GM19023 (cell line): Measurements from ENCODE around the gene G6PD.
"Not testable (repeated sequence)": the region's sequence is repeated elsewhere in the genome, so short reads cannot be mapped to it uniquely, and the experiment has no call there.

Source experiments
- ATAC-seq: cut with Tn5 transposase; IDR thresholded peaks from one replicate; pipeline ENCODE4 v1.9.1; 2021; ENCODE audit warnings: mild to moderate bottlenecking, moderate library complexity; ENCODE audit not compliant: unreplicated experiment

G6PD gene

DNA sequence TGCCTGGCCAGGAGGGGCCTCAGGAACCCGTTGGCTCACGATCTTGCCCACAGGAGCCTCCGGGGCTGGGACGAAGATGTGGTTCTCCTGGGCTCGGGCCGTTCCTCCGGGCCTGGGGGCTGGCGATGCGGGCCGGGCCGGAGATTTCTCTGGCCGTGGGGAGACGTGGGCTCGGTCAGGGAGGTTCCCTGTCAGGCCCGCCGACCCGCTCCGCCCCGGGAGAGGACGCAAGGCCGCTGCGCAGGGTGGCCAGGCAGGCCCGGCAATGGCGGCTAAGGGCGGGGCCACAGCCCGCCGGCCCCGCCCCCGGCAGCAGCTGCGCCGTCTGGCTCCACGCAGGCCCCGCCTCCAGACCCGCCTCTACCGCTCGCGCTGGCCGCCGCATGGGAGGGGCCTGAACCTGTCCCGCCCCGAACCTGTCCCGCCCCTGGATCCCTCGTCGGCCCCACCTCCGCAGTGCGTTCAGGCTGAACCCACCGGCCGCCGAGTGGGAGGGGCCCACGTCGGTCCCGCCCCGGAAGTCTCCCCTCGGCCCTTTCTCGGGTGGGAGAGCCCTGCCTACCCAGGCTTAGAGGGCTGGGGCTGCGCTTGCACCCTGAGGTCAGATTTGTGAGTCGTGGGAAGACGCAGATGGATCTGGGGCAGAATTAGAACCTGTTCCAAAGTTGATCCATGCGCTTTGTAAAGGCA lies 30.5 kb downstream of the G6PD start, which contains the start of gene FAM3A:
Gene FAM3A (minus strand): TSS at position 267 of the 690 bp plus-strand sequence. CDS start 460 bp downstream, outside the sequence.
- peak; percentile 86 for ATAC-seq

DNA sequence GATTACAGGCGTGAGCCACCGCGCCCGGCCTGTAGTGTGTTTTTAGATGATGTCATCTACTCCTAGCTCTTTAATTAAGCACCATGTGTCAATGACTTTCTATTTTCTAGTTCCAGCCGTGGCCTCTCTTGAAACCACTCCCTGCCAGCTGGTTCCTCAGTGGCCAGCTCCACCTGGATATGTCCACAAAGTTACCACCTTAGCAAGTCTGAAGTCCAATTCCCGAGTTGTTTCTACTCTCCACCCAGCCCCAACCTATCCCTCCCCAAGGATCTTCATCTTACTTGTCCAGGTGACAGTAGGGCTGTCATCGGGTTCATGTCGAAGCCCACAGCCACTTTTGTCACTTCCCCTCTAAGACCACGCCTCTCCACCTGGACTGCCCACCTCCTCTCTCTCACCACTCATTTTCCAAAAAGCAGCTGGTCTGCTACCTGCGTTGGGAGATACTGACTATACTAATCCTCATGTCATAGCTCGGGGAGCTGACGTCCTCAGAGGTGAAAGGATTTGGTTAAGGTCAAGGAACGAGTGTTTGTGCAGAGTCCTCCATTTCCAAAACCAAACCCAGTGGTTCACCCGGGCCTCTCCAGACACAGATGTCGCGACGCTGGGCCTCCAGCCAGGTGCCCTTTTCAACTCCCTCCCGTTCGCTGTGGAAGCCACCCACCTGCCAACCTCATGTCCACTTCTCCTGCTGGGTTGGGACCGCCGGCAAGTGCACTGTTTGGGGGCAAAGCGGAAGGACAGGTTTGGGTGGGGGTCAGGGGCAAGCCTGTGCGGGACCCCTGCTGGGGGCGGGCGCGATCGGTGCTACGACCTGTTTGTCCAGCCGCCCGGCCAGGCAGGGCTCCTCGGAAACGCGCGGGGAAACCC lies 31.3 kb downstream of the G6PD start:
- ATAC-seq, result no peak

DNA sequence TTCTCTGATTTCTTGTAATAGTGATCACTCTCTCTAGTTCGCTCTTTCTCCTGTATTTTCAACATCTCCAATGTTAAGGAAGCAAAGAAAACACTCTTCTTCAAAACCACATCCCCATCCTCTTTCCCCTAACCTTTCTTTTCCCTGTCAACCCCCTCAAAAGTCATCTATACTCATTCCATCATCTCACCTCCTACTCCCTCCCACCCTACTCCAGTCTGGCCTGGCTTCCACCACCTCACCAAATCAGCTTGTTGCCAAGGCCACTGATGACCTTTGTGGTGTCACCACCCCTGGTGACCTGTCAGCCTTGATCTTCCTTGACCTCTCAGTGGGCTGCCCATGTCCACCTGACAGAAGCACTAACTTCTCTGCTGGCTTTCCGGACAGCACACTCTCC lies 32.9 kb downstream of the G6PD start:
- ATAC-seq, result no peak

DNA sequence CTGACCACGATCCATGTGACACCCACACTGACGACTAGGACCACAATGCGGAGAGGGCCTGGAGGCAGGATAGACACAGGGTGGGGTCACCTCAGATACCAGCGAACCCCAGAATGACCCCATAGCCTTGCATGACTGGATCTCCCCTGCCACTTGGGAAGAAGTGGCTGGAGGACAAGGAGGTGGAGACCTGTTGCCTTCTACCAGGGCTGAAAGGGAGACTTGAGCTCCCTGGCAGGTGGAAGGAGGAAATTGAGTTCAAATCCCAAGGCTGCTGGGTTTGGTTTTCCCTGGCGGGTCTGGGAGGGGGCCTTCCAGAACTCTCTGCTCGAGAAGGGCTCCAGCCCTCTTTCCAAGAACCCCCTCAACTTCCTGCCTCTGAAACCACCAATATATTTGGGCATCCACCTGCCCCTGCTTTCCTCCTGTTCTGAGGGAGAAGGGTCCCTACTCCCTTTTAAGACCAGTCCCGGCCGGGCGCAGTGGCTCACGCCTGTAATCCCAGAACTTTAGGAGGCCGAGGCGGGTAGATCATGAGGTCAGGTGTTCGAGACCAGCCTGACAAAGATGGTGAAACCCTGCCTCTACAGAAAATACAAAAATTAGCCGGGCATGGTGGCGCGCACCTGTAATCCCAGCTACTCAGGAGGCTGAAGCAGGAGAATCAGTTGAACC lies 33.6 kb downstream of the G6PD start:
- no peak for ATAC-seq

DNA sequence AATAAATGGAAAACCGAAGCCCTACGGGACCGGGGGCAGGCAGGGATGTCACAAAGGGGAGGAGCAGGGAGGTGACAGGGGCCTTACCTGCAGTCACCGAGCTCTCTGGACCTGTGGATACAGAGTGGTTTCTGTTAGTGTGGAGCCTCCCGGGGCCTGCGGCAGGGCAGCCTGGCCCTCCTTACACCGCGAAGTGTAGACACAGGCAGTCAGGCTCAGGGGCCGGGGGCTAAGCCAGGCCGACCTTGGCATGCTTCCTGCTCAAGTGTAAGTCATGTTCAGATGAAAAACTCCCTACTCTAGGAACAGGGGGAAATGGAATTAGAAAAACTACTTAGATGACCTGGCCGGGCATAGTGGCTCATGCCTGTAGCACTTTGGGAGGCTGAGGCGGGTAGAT lies 34.9 kb downstream of the G6PD start:
- no peak for ATAC-seq

DNA sequence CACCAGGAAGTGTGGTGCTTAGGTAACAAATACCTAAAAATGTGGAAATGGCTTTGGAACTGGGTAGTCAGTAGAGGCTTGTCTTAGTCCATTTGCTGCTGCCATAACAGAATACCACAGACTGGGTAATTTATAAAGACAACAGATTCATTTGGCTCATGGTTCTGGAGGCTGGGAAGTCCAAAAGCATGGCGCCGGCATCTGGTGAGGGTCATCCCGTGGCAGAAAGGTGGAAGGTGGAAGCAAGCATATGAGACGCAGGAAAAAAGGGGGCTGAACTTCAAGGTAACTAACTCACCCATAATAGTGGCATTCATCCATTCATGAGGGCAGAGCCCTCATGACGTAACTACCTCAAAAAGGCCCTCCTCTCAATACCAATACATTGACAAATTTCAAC lies 37.2 kb downstream of the G6PD start:
- no peak for ATAC-seq

DNA sequence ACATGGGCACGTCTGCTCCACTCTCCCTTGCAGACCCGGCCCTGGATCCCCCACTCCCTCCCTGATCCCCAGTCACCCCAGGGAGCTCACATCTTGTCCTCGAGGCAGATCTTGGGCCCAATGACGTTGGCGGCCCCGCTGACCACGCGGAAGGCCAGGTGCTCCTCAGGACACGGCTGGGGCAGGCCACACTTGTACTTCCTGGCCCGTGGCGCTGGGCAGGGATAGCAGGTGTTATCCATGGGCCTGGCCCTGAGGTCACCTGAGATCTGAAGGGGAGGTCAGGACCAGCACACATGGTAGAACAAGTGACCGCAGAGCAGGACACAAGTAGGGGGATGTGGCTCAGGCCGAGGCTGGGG lies 38.3 kb downstream of the G6PD start:
- ATAC-seq, result no peak

DNA sequence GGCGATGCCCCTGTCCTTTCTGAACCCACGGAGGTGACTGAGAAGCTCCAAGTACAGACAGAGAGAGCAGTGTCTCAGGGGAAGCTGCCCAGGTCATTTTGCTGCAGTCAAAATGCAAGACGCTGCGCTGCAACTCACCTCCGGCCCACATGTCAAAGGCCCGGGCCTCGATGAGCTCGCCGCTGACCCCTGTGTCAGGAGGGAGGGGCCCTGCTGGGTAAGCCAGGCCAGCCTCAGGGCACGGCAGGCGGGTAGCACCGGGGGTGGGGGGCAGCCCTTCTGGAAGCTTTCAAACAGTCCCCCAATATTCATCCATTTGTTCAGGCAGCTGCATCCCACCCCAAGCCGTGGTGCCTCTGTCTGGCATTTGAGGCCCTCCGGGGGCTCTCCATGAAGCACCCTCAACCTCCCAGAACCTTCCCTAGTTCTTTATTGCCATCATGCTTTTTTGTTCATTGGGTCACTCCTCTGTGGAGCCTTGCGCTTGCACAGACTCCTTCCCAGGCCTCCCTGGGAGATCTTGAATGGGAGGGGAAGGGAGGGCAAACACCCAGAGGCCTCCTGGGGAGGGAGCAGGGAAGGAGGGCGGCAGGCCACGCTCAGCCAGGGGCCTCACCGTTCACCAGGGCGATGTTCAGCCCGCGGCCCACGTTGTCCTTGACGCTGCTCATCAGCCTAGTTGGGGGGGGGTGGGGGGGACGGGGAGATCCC lies 38.8 kb downstream of the G6PD start:
- ATAC-seq, result no peak

DNA sequence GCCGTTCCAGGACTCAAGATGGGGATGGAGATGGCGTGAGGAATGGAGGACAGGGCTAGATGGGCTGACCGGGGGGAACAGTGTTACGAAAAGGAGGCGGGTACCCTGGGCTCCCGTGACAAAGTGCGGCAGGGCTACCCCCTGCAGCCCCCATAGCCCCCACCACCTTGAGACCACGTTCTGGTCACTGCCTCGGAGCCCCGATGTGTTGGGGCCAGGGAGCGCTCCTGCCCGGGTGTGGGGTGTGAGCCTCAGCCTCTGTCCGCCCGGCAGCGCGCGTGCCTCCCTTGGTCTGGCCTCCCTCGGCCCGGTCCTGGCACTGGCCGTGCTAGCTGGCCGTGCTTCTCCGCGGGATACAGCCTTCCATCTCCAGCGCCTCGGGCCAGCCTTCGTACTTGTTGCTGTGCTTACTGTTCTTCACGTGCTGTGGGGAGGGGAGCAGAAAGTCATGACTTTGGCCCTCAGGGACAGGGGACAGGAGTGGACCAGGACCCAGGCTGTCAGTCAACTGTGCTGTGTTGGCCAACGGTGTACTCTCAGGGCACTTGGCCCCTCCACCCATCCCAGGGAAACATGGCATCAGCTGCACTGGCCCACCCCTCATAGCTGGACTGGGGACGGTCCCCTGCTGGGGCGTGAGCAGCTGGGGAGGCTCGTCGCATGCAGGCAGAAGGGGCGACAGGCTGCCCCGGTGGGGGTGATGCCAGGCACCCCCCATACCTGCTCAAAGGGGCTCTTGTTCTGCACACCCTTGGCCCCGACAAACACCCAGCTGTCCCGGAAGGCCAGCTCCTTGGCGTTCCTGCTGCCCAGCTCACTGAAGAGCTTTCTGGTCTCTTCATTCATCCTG lies 39.9 kb downstream of the G6PD start:
- ATAC-seq, result no peak

DNA sequence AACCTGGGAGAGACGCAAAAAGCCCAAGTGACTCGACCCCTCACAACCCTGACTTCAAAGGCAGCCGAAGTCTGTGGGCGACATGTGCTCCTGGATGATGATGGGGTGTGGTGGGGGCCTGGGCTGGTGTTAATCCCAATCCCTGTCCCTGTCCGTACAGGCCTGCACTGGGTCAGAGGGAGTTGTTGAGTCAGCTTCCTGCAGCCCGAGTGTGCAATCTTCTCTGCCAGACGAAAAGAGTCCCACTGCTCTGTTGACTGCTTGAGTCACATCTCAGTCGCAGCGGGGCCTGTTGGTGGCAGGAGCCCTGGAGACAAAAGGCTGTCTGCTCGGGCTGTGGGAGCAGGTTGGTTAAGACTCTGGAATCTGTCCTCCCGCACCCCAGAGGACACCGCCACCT lies 40.9 kb downstream of the G6PD start:
- no peak for ATAC-seq

DNA sequence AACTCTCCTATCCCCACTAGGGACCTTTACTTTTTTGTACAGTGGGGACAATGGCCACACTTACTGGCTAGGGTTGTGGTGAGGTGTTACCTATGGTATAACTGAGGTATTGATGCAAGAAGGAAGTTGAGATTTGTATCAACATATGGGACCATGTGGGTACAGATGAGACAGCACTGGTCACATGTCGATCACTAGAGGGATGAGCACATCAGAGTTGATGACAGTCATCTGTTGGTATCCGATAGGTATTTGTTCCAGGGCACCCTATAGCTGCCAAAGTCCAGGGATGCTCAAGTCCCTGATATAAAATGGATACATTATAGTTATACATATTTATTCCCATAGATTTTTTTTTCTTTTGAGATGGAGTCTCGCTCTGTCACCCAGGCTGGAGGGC lies 43.7 kb downstream of the G6PD start:
- no peak for ATAC-seq

DNA sequence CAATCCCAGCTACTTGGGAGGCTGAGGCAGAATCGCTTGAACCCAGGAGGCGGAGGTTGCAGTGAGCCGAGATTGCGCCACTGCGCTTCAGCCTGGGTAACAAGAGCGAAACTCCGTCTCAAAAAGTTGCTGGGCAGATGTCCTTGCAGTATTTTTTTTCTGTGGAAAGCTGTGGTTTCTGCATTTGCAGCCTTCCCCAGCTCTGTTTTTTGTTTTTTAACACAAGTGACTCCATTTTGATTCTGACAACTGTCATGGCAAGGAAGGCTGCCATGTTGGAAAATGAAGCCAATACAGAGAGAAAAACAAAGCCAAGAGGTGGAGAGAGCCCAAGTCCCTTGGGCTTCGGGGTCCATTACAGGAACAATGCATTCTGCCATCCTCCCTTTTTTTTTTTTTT lies 44.5 kb downstream of the G6PD start:
- no peak for ATAC-seq

DNA sequence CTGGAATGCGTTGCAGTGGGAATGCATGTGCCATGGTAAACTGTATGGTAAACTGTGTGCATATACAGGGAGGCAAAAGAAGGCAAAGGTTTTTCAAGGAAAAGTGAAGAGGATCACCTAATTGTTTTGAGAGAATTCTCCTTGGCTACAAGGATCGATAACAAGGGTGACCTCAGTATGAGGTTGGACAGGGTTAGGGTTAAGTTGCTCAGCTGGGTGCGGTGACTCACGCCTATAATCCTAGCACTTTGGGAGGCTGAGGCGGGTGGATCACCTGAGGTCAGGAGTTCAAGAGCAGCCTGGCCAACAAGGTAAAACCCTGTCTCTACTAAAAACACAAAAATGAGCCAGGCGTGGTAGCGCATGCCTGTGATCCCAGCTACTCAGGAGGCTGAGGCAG lies 45.2 kb downstream of the G6PD start:
- not testable (repeated sequence) for ATAC-seq

DNA sequence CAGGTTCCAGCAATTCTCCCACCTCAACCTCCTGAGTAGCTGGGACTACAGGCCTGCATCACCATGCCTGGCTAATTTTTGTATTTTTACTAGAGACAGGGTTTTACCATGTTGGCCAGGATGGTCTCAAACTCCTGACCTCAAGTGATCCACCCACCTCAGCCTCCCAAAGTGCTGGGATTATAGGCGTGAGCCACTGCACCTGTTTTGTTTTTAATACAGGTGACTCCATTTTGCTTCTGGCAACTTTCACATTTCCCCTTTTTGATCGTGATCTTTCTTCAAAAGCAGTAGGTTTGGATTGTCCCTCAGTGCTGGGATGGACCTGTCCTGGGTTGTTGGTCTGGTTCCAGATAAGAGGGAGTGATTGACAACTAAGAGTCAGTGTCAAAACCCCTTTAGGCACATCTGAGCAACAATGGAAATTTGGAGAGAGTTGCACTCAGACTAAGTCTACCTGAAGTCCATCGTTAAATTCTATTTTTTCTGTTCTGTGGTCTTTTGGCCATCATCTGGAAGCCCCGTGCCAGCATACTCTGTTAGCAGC lies 50.0 kb downstream of the G6PD start:
- not testable (repeated sequence) for ATAC-seq

DNA sequence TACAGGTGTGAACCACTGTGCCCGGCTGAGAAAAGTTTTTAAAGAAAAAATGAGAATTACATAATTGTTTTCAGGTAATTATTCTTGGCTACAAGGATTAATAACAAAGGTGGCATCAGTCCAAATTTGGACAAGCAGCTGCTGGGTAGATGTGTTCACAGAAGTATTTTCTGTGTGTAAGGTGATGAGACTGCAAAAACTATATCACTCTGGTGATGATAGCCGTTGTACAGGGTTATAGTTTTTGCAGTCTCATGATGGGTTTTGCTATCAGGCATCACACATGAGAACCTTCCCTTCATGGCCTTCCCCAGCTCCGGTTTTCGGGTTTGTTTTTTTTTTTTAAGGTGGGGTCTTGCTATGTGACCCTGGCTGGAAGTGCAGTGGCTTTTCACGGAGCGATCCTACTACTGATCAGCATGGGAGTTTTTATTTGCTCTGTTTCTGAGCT lies 51.1 kb downstream of the G6PD start:
- ATAC-seq, result no peak

DNA sequence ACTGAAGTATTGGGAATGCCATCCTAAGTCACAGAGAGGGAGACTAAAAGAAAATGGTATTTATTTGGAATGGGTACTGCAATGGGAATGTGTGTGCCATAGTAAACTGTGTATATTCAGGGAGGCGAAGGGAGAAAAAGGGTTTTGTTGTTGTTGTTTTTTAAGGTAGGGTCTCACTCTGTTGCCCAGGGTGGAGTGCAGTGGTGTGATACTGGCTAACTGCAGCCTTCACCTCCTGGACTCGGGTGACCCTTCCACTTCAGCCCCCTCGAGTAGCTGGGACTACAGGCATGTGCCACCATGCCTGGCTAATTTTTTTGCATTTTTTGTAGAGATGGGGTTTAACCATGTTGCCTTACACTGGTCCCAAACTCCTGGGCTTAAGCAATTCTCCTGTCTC lies 51.9 kb downstream of the G6PD start:
- ATAC-seq, result no peak

DNA sequence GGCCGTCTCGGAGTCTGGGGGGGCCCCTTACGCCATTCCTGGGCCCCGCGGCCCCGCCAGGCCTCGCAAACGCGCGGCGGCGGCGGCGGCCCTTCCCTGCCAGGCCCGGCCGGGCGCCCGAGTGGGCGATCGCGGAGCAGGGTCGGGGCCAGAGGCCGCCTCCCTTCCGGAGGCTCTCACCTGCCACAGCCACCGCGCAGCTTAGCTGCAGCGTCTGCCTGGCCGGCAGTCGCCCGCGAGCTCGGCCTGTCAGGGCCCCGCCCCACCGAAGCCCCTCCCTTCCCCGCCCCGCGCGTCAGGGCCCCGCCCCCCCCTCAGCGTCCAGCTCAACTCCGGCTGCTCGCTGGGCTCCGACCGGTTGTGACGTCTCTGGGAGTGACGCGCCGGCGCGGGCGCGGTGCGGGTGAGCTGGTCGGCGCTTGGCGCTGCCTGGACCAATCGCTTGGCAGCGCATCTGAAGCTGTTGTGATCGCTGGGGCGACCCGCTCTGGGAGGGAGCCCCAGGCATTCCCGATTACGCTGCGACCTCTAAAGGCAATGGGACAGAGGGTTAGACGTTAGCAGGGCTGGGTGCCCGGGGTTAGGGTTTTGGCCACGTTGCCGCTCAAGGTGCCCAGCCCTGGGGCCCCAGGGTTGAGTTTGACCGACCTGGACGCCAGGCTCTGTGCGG lies 56.1 kb downstream of the G6PD start, which contains the start of gene SLC10A3:
Gene SLC10A3 (minus strand): TSS at position 216 of the 670 bp plus-strand sequence. CDS start 1,689 bp downstream, outside the sequence.
- peak; percentile 82 for ATAC-seq

DNA sequence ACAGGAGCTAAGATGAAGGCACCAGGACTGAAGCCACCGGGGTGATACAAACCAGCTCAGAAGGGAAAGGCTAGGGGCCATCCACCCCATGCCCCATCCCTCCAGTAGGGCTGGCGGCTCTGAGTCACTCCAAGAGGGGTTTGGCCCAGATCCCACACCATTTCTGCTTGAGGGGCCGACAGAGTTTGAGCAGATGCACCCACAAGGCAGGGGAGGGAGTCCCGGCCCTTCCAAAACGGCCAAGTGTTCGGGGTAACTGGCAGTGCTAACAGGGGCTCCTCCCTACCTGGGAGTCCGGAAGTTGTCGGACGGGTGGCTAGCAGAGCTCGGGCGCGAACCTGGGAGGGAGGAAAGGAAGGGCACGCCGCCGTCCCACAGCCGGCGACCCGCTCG lies 56.6 kb downstream of the G6PD start:
- ATAC-seq, result peak; percentile 8

DNA sequence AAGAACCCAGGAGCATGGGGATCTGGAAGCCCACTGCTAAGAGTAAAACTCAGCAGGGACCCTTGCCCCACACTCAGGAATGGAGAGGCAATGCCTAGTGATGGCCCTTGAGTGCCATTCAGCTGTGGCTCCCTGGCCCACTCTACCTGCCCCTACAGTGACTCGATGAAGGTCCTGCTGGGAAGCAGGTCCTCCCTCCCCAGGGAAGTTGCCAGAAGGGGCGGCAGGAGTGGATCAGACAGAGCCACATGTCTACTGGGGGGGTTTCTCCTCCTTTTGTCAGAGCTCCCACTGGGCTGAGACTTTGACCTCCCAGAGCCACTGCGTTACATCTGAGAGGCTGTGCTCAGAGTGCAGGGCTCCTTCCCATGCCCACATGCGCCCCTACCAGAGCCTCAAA lies 57.5 kb downstream of the G6PD start:
- no peak for ATAC-seq
